BLaER1 treated with 17β-estradiol and CSF1 and Interleukin-3, amounts not matched to agents 10 nM and 100 nM (cell line): ENCODE data around the gene POLR1F.
A peak's percentile ranks its signal among the peaks of the same experiment; 100 is the strongest.
"Not testable (repeated sequence)": the region's sequence is repeated elsewhere in the genome, so short reads cannot be mapped to it uniquely, and the experiment has no call there.

Experiments used
- H3K27ac ChIP-seq, 11 experiments: shearing (Covaris generic); formaldehyde crosslinking; 2 replicates each; pipeline ENCODE4 v1.8.1; 2022
- H3K27me3 ChIP-seq, 11 experiments: shearing (Covaris generic); formaldehyde crosslinking; 2 replicates each; pipeline ENCODE4 v1.8.1; 2022
- H3K36me3 ChIP-seq, 11 experiments: shearing (Covaris generic); formaldehyde crosslinking; 2 replicates each; pipeline ENCODE4 v1.8.1; 2022
- H3K4me1 ChIP-seq, 10 experiments: shearing (Covaris generic); formaldehyde crosslinking; 2 replicates each; pipeline ENCODE4 v1.8.1; 2022
- H3K4me2 ChIP-seq, 11 experiments: shearing (Covaris generic); formaldehyde crosslinking; 2 replicates each; pipeline ENCODE4 v1.8.1; 2022
- H3K4me3 ChIP-seq, 10 experiments: shearing (Covaris generic); formaldehyde crosslinking; 2 replicates each; pipeline ENCODE4 v1.8.1; 2022
- H3K9ac ChIP-seq, 11 experiments: shearing (Covaris generic); formaldehyde crosslinking; 2 replicates each; pipeline ENCODE4 v1.8.1; 2022
- H3K9me3 ChIP-seq, 11 experiments: shearing (Covaris generic); formaldehyde crosslinking; replicated peaks in 1 of 11; 2 replicates each; pipeline ENCODE4 v1.8.1; 2022
- H4K20me1 ChIP-seq, 11 experiments: shearing (Covaris generic); formaldehyde crosslinking; 2 replicates each; pipeline ENCODE4 v1.8.1; 2022
- Cebpa-rat ChIP-seq, 11 experiments: shearing (Covaris generic); IDR thresholded peaks; 2 replicates each; pipeline ENCODE4 v1.8.1; 2022

The POLR1F gene

GRCh38 chr7:19692111-19692828 is 16.6 kb downstream of the POLR1F start:
- no peak overlapping the region for H3K9ac ChIP-seq
- H4K20me1 ChIP-seq: no peaks in the 10 kb centered on the region
- peaks cover 0 to 9% (median 0%) of the 10 kb centered on the region in 10 experiments; a peak in 2 of 20 replicates for H3K4me1 ChIP-seq
- peaks cover 5 to 20% (median 16%) of the 10 kb centered on the region in 11 experiments; a peak in 19 of 22 replicates for H3K9me3 ChIP-seq
- H3K27me3 ChIP-seq: no peaks in the 10 kb centered on the region
- H3K36me3 ChIP-seq: peaks cover 3 to 20% (median 17%) of the 10 kb centered on the region in 11 experiments; a peak in 19 of 22 replicates
- H3K4me2 ChIP-seq: no peak overlapping the region
- no peak overlapping the region for H3K27ac ChIP-seq
- no peak overlapping the region for H3K4me3 ChIP-seq
- TF ChIP-seq Cebpa-rat (IDR thresholded peaks at IDR 0.05): no peak

DNA sequence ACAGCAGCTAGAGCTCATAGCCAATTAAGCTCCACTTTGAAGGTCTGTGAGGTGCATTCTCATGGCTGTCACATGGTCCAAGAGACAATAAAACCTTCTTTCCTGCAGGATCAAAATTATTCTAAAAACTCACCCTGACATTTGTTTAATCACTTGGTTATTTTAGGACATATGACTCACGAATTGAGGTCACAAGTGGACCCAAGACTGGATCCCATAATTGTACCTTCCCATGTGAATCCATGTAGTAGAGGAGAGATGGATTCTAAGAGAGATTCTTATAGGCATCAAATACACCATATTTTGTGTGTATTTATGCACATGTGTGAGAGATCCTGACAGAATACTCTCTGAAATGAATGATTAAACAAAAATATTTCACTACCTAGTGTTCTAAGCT is 18.1 kb downstream of the POLR1F start:
- Histone ChIP-seq H3K36me3 (peaks cover 0 to 5% (median 3%) of the 10 kb centered on the region in 11 experiments; a peak in 9 of 22 replicates), H4K20me1 (no peaks in the 10 kb centered on the region), H3K4me3 (no peak overlapping the region), H3K27ac (no peak overlapping the region), H3K9ac (no peak overlapping the region), H3K4me2 (no peak overlapping the region), H3K9me3 (peaks cover 5 to 20% (median 16%) of the 10 kb centered on the region in 11 experiments; a peak in 19 of 22 replicates), H3K4me1 (no peaks in the 10 kb centered on the region), H3K27me3 (no peaks in the 10 kb centered on the region)
- TF ChIP-seq Cebpa-rat (IDR thresholded peaks at IDR 0.05): no peak

DNA sequence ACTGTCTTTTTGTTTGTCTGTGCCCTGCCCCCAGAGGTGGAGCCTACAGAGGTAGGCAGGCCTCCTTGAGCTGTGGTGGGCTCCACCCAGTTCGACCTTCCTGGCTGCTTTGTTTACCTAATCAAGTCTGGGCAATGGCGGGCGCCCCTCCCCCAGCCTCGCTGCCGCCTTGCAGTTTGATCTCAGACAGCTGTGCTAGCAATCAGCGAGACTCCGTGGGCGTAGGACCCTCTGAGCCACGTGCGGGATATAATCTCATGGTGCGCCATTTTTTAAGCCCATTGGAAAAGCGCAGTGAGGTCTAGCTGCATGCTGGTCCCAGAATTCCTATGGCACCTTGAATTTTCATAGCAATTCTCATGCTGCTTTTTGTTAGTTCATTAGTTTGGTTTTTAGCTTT is 19.7 kb downstream of the POLR1F start:
- H3K9me3 ChIP-seq: peaks cover 5 to 20% (median 16%) of the 10 kb centered on the region in 11 experiments; a peak in 19 of 22 replicates
- H3K36me3 ChIP-seq, H3K4me1 ChIP-seq, H4K20me1 ChIP-seq, H3K9ac ChIP-seq, H3K4me3 ChIP-seq, H3K4me2 ChIP-seq, H3K27ac ChIP-seq, H3K27me3 ChIP-seq: not testable (repeated sequence)

- 0 out of 22 replicates have a peak, but pooled peaks cover 0 to 5% (median 0%) of the 10 kb centered on the region in 11 experiments for H3K27me3 ChIP-seq
- H3K4me1 ChIP-seq: peaks cover 12 to 33% (median 23%) of the 10 kb centered on the region in 10 experiments
- H3K27ac ChIP-seq: no peak overlapping the region
- no peaks in the 10 kb centered on the region for H4K20me1 ChIP-seq
- H3K9ac ChIP-seq: no peak overlapping the region
- no peaks in the 10 kb centered on the region; a peak in 1 of 22 replicates for H3K36me3 ChIP-seq
- no peak for TF ChIP-seq Cebpa-rat (IDR thresholded peaks at IDR 0.05)
- peaks cover 13 to 39% (median 28%) of the 10 kb centered on the region in 11 experiments for H3K9me3 ChIP-seq
- no peak overlapping the region for H3K4me2 ChIP-seq
- H3K4me3 ChIP-seq: no peak overlapping the region
Measured at GRCh38 chr7:19681596-19681995, 27.2 kb downstream of the POLR1F start.

DNA sequence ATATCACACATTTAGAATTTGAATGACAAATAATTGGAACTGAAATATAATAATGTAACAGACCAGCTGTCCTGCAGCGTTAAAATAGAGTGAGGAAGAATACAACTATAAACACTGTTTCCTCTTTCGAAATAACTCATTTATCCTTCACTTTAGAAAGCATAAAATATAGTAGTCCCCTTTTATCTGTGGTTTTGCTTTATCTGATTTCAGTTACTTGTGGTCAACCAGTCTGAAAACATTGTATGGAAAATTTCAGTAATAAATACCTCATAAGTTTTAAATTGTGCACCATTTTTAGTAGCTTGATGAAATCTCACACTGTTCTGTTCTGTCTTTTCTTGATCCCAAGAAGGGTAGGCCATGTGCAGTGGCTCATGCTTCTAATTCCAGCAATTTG is 31.7 kb downstream of the POLR1F start:
- Histone ChIP-seq H3K9me3 (peaks cover 8 to 35% (median 23%) of the 10 kb centered on the region in 11 experiments), H3K27me3 (peaks cover 0 to 11% (median 0%) of the 10 kb centered on the region in 11 experiments; a peak in 1 of 22 replicates), H4K20me1 (no peaks in the 10 kb centered on the region), H3K36me3 (no peaks in the 10 kb centered on the region; a peak in 1 of 22 replicates), H3K9ac (peak overlapping the region in 8 of 11 experiments; percentile 62 to 78 (median 72); a peak in 16 of 22 replicates), H3K4me1 (peaks cover 21 to 67% (median 48%) of the 10 kb centered on the region in 10 experiments), H3K27ac (peak overlapping the region in 9 of 11 experiments; percentile 55 to 92 (median 91); a peak in 19 of 22 replicates), H3K4me3 (no peak overlapping the region; a peak in 2 of 20 replicates), H3K4me2 (peak overlapping the region; percentile 50 to 86 (median 76))
- no peak for TF ChIP-seq Cebpa-rat (IDR thresholded peaks at IDR 0.05)

- no peak overlapping the region for H3K4me3 ChIP-seq
- H3K36me3 ChIP-seq: no peaks in the 10 kb centered on the region; a peak in 1 of 22 replicates
- H4K20me1 ChIP-seq: no peaks in the 10 kb centered on the region
- peak overlapping the region in 3 of 11 experiments; percentile 23 to 38 (median 25); a peak in 4 of 22 replicates for H3K9ac ChIP-seq
- TF ChIP-seq Cebpa-rat (IDR thresholded peaks at IDR 0.05): no peak
- peak overlapping the region in 8 of 11 experiments; percentile 86 to 92 (median 91); a peak in 15 of 22 replicates for H3K27ac ChIP-seq
- H3K4me2 ChIP-seq: peak overlapping the region in 8 of 11 experiments; percentile 14 to 83 (median 41); a peak in 8 of 22 replicates
- peaks cover 21 to 67% (median 48%) of the 10 kb centered on the region in 10 experiments for H3K4me1 ChIP-seq
- peaks cover 0 to 11% (median 0%) of the 10 kb centered on the region in 11 experiments; a peak in 1 of 22 replicates for H3K27me3 ChIP-seq
- H3K9me3 ChIP-seq: peaks cover 5 to 24% (median 15%) of the 10 kb centered on the region in 11 experiments; a peak in 12 of 22 replicates
Measured at GRCh38 chr7:19675816-19676215, 33.0 kb downstream of the POLR1F start.

- Histone ChIP-seq H3K4me1 (peaks cover 21 to 62% (median 45%) of the 10 kb centered on the region in 10 experiments), H3K27ac (peak overlapping the region in 8 of 11 experiments; percentile 7 to 92 (median 91); a peak in 15 of 22 replicates), H3K4me3 (no peak overlapping the region), H3K4me2 (peak overlapping the region in 10 of 11 experiments; percentile 7 to 73 (median 62); a peak in 19 of 22 replicates), H3K9ac (peak overlapping the region in 6 of 11 experiments; percentile 38 to 57 (median 45); a peak in 11 of 22 replicates), H4K20me1 (no peaks in the 10 kb centered on the region), H3K27me3 (peaks cover 0 to 11% (median 0%) of the 10 kb centered on the region in 11 experiments; a peak in 1 of 22 replicates), H3K36me3 (no peaks in the 10 kb centered on the region), H3K9me3 (peaks cover 5 to 21% (median 15%) of the 10 kb centered on the region in 11 experiments; a peak in 12 of 22 replicates)
- TF ChIP-seq Cebpa-rat (IDR thresholded peaks at IDR 0.05): no peak
Measured at GRCh38 chr7:19674266-19674960, 34.4 kb downstream of the POLR1F start.

GRCh38 chr7:19670806-19671205 is 38.0 kb downstream of the POLR1F start:
- Histone ChIP-seq H3K27ac (no peak overlapping the region), H3K4me3 (no peak overlapping the region), H3K36me3 (no peaks in the 10 kb centered on the region), H3K4me1 (peaks cover 0 to 39% (median 22%) of the 10 kb centered on the region in 10 experiments; a peak in 19 of 20 replicates), H3K4me2 (no peak overlapping the region), H3K27me3 (peaks cover 0 to 6% (median 0%) of the 10 kb centered on the region in 11 experiments; a peak in 1 of 22 replicates), H3K9me3 (peaks cover 0 to 4% (median 3%) of the 10 kb centered on the region in 11 experiments; a peak in 8 of 22 replicates), H4K20me1 (no peaks in the 10 kb centered on the region), H3K9ac (no peak overlapping the region)
- TF ChIP-seq Cebpa-rat (IDR thresholded peaks at IDR 0.05): no peak
